Hypothalamus (tissue), 51 donors: ENCODE measurements around the gene GSTA4.
"Not testable (repeated sequence)": the region's sequence is repeated elsewhere in the genome, so short reads cannot be mapped to it uniquely, and the experiment has no call there.

Source experiments
- DNase-seq, 51 donors: peaks; one replicate each; lab custom pipeline; 2025; lab: John Stamatoyannopoulos, UW

Gene GSTA4

GRCh38 chr6:53014744-53015143 is 19.7 kb upstream of the GSTA4 start:
- DNase-seq = no peak

- DNase-seq = no peak
Observed at GRCh38 chr6:53014063-53014462, 19.0 kb upstream of the GSTA4 start.

DNA sequence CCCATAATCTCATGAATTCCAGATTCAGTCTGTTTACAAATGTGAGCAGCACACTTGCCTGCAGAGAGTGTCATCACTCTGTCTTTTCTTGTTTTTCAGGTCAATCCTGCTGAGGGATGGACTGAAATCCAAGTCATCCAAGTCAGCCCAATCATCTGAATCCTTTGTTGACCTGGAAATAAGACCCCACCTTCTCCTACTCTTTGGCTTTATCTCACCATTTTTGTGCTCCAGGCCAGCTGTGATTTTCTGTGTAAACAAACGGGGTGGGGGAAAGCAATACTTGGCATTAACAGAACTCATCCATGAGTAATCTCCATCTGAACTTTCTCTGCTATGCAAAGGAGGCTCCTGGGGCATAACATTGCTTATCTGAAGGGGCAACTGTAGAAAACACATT is 16.9 kb upstream of the GSTA4 start:
- DNase-seq = no peak

DNA sequence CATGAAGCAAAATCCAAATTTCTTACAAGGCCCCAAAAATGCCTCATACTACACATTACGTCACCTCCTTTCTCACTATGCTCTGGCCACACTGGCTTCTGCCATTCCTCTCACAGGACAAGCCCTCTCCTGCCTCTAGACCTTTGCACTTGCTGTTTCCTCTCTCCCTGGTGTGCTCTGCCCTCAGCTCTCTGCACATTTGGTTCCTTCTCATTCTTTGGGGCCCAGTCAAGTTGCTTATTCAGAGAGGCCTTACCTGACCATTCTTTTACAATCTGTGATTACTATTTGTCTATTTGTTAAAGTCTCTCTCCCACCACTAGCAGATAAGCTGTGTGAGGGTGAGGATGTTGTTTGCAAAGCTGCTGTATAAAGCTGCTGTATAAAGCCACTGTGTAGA is 15.4 kb upstream of the GSTA4 start:
- no peak for DNase-seq

DNA sequence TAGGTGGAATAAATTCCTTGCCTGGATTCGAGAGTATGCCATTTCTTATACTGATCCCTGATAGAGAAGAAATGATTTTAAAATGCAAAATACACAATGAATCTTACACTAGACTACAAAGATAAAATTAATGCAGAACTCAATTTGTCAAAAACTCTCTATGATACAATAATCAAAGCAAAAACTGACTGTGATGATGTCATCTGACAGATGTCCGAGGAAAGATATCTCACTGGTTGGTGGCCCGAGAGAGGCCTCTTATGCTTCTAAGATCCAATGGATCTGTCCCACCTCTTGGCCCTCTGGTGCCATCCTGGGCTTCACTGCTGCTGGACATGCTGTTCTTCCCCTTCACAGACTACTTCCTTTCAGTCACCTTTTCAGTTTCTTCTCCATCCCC is 14.4 kb upstream of the GSTA4 start:
- no peak for DNase-seq

- DNase-seq = no peak
Observed at GRCh38 chr6:53009056-53009455, 14.0 kb upstream of the GSTA4 start.

DNA sequence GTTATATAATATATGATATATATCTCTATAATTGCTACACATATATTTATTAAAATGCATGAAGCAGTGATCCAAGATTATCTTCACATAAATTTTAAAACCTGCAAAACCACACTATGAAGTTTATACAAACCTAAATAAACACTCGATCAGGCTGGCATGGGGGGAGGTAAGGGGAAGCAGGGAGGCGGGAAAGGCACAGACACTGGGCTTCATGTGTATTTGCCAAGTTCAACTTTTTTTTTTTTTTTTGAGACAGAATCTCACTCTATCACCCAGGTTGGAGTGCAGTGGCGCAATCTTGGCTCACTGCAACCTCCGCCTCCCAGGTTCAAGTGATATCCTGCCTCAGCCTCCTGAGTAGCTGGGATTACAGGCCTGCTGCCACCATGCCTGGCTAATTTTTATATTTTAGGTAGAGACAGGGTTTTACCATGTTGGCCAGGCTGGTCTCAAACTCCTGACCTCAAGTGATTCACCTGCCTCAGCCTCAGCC is 13.2 kb upstream of the GSTA4 start:
- DNase-seq = not testable (repeated sequence)

DNA sequence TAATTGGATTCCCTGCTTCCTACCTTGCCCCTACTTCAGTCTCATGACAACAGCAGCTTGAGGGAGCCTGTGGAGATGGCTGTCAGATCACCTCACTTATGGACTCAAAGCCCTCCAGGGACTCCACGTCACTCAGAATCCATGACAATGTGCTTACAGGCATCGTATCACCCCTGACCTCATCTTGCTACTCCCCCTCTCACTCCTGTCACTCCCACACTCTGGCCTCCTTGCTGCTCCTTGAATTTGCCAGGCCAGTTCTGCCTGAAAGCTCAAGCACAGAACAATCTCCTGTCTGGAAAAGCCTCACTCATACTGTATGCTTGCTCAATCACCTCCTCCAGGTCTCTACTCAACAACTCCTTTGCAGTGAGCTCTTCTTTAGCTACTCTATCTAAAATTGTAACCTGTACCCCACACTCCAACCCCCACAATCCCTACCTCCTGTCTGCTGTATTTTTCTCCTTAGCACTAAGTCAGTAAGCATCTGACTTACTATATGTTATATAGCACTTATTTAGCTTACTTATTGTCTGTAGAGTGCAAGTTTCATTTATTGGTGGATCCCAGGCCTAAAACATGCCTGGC is 10.7 kb upstream of the GSTA4 start:
- DNase-seq = no peak

DNA sequence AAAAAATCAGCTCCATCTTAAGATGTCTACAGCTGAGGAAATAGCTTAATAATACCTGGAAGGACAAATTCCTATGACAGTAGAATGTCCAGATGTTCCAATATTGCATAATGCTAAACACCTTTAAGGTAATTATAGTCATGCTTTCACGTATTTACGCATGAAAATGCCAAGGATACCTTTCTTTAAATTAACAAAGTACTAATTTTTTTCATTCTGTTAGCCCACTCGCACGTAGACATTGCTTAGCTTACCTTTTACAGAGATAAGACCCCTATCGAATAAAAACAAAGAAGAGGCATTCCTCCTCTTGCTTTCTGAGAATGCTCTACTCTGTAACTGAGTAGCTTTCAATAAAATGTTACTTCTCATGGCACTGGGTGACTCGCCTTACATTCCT is 4.4 kb upstream of the GSTA4 start:
- no peak for DNase-seq

DNA sequence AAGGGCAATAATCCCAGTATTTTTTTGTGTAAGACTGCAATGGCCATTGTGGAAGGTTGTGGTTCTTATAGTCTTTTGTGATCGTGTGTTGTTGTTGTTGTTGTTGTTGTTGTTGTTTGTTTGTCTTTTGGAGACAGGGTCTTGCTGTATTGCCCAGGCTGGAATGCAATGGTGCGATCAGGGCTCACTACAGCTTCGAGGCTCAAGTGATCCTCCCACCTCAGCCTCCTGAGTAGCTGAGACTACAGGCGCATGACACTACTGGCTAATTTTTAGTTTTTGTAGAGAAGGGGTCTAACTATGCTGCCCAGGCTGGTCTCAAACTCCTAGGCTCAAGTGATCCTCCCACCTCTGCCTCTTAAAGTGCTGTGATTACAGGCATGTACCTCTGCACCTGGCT is 3.5 kb upstream of the GSTA4 start:
- DNase-seq = no peak

GRCh38 chr6:52995913-52996645 is 995 bp upstream of the GSTA4 start:
- DNase-seq = peak in 15 of 51 donors; percentile 2 to 46 (median 28)

GRCh38 chr6:52994839-52995088 is 320 bp downstream of the GSTA4 start:
- peak in 40 of 51 donors; percentile 20 to 91 (median 48) for DNase-seq

- peak in 35 of 51 donors; percentile 1 to 82 (median 27) for DNase-seq
Observed at GRCh38 chr6:52994031-52994838, 849 bp downstream of the GSTA4 start.

- peak in 1 of 51 donors; percentile 44 for DNase-seq
Observed at GRCh38 chr6:52992980-52993920, 1.8 kb downstream of the GSTA4 start.

DNA sequence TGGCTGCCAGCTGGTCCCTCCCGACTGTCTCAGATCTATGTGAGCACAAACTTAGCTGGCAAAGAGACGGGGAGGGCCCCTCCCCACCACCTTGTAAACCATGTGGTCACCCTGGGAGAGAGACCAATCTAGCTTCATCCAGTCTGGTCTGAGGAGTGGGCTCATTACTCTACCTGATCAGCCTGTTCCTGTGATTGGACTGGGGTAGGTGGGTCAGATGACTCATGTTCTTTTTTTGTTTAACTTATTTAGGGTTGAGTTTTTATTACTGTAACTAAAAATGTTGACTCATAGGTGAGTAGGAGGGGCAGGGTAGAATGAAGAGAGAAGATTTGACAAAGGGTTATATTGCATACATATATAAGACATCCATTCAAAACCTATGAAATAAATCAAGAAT is 4.7 kb downstream of the GSTA4 start:
- peak in 2 of 51 donors; percentile 7 to 30 for DNase-seq

- DNase-seq = no peak
Observed at GRCh38 chr6:52985228-52985627, 9.9 kb downstream of the GSTA4 start.

DNA sequence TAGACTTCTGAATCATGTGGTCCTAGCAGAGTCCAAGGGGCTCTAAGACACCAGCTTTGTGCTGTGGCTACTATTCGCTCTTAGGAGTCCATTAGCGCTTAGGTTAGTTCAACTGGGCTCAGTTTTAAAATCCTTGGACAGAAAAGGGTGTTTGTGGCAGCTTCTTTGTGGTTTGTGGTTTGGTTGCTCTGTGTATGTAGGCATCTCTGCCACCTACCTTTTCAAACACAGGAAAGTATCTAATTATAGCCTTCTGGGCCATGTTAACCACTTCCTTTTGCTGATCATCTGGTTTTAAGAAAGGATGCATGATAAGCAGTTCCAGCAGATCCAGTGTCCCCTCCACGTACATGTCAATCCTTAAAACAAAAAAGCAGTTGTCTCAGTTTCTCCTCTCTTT is 10.8 kb downstream of the GSTA4 start:
- DNase-seq = no peak

- DNase-seq = no peak
Observed at GRCh38 chr6:52983159-52983848, 11.8 kb downstream of the GSTA4 start.

- no peak for DNase-seq
Observed at GRCh38 chr6:52982680-52983079, 12.4 kb downstream of the GSTA4 start.
